Fibroblast of skin of right quadriceps (primary cell): ENCODE data around the gene CACNA1F.

Experiments used
- DNase-seq: peaks from one replicate; pipeline ENCODE4 v3.0.0-alpha.2; 2013

The CACNA1F gene

GRCh38 chrX:49171752-49172279, 61.3 kb downstream of the CACNA1F start, which contains the start of gene PLP2:
PLP2 (plus strand) TSS chrX:49171898; CDS start chrX:49172001, 103 bp downstream.
- DNase-seq, result peak; percentile 42

- no peak for DNase-seq
These were observed 65.4 kb downstream of the CACNA1F start for GRCh38 chrX:49167740-49168108.

DNA sequence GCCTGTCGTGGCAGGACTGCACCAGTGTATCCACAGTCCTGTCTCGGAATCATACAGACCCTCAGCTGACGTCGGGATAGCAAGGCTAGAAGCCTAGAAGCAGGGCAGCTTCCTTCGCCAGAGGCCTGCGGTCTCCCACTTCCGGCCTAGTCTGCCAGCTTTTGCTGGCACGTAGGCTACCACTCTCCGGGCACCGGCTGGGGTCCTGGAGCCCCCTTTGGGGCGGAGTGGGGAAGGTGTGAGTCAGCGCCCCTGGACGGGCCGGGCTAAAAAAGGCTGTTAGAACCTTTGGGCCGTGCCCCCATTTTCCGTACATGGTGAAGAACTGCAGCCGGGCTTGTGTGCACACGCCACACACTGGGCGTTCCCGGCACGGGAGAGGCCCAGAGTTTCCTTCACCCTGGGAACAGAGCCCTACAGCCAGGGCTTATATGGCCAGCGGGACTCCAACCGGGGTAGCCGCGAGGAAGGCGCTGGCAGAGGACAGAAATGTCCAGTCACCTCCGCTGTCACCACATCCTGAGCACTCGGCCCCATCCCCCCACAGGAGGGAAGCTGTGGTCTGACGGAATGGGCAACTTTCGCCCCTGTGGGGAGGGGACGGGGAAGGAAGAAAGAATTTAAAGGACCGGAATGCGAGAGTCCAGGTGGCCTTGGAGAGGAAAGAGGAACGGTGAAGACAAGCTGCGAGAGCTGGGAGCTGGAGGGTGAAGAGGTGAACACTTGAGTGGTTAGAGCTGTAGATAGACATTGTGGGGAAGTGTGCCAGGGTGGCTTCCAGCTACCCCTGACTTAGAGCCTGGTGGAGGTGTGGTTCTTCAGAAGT, 66.0 kb downstream of the CACNA1F start:
- peak; percentile 64 for DNase-seq

DNA sequence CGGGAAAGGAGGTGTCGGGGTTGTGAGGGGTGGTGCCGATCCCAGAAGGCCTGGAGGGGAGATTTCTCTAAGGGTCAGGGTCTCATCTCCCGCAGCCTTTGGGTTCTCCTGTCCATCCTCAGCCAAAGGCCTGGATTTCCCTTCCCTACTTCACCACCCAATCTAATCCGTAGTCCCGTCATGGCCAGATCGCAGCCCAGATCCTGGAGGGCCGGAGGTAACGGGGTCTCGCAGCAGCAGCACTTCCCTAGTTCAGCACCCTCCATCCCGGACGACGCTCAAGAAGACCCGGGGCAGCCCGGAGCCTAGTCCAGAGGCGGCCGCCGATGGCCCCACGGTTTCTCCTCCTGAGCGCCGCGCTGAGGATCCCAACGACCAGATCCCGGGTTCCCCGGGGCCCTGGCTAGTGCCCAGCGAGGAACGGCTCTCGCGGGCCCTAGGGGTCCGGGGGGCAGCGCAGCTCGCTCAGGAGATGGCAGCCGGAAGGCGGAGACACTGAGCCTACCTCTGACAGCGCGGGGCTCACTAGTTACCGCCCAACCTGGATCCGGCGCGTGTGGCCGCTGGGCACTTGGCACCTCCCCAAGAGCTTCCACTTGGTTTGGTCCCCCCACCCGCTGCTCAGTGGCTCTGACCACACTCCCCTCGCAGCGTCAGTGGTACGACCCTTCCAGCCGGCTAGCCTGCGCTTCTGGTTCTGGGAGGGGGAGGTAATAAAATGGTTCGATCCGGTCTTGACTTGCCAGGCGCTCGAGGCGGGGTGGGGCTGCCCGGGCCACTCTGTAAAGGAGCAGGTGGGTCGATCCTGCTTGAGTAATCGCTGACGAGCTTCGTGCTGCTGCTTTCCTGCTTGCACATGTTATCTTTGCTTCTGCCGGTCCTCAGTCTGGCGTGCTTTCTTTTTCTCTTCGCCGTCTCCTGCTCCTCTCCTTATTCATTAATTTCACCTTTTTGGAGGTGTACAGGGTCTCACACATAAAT, 66.9 kb downstream of the CACNA1F start:
- peak; percentile 55 for DNase-seq

- DNase-seq, result no peak
These were observed 68.4 kb downstream of the CACNA1F start for GRCh38 chrX:49164589-49165360.

- peak; percentile 75 for DNase-seq
These were observed 69.4 kb downstream of the CACNA1F start for GRCh38 chrX:49163555-49164419.

- DNase-seq, result no peak
These were observed 70.5 kb downstream of the CACNA1F start, which contains the start of gene MAGIX for GRCh38 chrX:49162620-49163019. MAGIX (plus strand) TSS chrX:49162758; CDS start chrX:49162890, 132 bp downstream.

DNA sequence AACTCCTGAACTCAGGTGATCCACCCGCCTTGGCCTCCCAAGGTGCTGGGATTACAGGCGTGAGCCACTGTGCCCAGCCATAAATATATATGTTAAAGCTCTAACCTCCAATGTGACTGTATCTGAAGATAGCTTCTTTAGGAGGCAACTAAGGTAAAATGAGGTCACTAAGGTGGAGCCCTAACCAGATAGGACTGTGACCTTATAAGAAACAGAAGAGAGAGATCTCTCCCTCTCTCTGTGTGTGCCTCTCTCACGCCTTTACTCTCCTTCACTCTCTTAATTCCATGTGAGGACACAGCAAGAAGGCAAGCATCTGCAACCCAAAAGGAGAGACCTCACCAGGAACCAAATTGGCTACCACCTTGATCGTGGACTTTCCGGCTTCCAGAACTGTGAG, 71.5 kb downstream of the CACNA1F start:
- no peak for DNase-seq

GRCh38 chrX:49160908-49161307, 72.2 kb downstream of the CACNA1F start:
- DNase-seq, result no peak

GRCh38 chrX:49157194-49157593, 75.9 kb downstream of the CACNA1F start:
- DNase-seq, result no peak

DNA sequence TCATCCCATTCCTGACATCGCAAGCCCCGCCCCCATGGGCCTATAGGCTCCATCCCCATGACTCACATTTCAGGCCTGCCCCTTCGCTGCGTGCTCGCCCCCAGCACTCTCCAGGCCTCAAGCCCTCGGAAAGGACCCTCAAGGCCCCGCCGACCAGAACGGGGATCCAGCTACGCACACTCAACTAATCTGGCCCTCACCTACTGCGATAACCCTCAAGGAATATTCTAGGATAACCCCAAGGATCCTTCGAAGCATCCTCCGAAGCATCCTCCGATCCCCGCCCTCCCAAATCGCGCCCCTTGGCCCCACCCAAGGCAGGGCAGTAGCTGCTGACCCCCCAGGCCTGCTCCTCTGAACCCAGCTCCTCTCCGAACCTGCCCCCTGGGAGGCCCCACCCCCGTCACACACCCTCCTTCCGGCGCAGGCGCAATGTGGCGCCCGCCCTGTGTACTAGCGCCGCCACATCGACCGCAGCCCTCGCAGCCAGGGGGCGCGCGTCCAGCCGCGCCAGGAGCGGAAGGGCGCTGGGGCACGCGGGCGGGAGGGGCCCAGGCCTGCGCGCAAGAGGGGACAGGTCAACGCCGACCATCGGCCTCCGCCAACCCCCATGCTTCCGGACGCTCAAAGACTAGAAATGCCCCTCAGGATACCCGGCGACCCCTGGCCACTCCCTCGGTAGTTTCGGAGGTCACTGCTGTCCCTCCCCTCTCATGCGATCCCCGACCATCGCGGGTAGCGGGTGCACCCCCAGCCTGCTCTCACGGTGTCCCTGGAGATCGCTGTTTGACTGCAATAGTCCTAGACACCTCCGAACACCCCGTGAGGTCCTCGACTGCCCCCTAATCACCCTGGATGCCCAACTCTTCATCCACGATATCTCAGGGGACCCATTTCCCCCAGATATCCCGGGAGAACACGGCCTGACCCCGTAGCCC, 77.0 kb downstream of the CACNA1F start:
- DNase-seq, result peak; percentile 91

GRCh38 chrX:49155243-49155899, 77.8 kb downstream of the CACNA1F start:
- peak; percentile 75 for DNase-seq
